Measurements from ENCODE around the gene GLRA2. TPM values are rescaled to one million over a fixed set of nuclear protein-coding genes. Genes with fewer than 3 reads are reported as not detected.
"Not testable (repeated sequence)": the region's sequence is repeated elsewhere in the genome, so short reads cannot be mapped to it uniquely, and the experiment has no call there.

The GLRA2 gene
- total RNA-seq, 3 donors from 2014 or later (not counting 1 experiment from before 2014, with no cell fraction given), result not detected

DNA sequence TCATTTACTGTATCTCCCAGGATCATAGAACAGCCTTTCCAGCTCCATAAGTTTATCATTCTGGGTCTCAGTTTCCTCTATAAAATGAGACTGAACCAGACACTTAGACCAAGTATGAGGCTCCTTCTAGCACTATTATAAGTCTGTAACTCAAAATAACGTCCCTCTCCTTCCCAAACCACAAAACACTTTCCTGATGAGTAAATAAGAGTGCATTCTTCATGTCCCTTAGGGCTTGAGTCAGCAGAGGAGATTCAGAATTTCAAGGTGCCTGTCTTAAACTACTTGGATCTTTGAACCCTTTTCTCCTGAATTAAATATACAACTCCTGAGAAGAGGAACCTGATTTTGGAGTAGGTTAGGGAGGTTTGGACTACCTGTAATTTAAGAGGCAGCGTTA lies 62.6 kb downstream of the GLRA2 start:
- no peaks in the 10 kb centered on the region for H3K4me1 ChIP-seq (ENCODE audit: control insufficient read depth, insufficient read depth, low read length)
- no peak overlapping the region for H3K27ac ChIP-seq (ENCODE audit: low read length)
- H3K27me3 ChIP-seq (ENCODE audit: control insufficient read depth, insufficient read depth, low read length), result no peaks in the 10 kb centered on the region
- Mint-ChIP-seq H3K27me3 (ENCODE audit: low read depth in 2 of 2) (no peaks in the 10 kb centered on the region), H3K4me3 (no peak overlapping the region), H3K36me3 (no peaks in the 10 kb centered on the region), H3K4me1 (no peaks in the 10 kb centered on the region), H3K27ac (no peak overlapping the region), H3K9me3 (peaks cover 0 to 6% of the 10 kb centered on the region in 2 donors)
- H3K4me3 ChIP-seq (ENCODE audit: low read length), result no peak overlapping the region
- TF ChIP-seq, protein P1, sequence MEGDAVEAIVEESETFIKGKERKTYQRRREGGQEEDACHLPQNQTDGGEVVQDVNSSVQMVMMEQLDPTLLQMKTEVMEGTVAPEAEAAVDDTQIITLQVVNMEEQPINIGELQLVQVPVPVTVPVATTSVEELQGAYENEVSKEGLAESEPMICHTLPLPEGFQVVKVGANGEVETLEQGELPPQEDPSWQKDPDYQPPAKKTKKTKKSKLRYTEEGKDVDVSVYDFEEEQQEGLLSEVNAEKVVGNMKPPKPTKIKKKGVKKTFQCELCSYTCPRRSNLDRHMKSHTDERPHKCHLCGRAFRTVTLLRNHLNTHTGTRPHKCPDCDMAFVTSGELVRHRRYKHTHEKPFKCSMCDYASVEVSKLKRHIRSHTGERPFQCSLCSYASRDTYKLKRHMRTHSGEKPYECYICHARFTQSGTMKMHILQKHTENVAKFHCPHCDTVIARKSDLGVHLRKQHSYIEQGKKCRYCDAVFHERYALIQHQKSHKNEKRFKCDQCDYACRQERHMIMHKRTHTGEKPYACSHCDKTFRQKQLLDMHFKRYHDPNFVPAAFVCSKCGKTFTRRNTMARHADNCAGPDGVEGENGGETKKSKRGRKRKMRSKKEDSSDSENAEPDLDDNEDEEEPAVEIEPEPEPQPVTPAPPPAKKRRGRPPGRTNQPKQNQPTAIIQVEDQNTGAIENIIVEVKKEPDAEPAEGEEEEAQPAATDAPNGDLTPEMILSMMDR (IDR thresholded peaks at IDR 0.05), result no peak
- H3K36me3 ChIP-seq (ENCODE audit: control insufficient read depth, insufficient read depth, low read length), result no peaks in the 10 kb centered on the region
- ATAC-seq (no peak), DNase-seq (no peak)
- WGBS (ENCODE audit: insufficient coverage), result 60% methylated on average over 1 of the region's 2 CpGs
- no peaks in the 10 kb centered on the region for H3K9me3 ChIP-seq (ENCODE audit: control insufficient read depth, insufficient read depth, low read length)
- intact Hi-C loops (cut with micrococcal nuclease), result no loop called here

DNA sequence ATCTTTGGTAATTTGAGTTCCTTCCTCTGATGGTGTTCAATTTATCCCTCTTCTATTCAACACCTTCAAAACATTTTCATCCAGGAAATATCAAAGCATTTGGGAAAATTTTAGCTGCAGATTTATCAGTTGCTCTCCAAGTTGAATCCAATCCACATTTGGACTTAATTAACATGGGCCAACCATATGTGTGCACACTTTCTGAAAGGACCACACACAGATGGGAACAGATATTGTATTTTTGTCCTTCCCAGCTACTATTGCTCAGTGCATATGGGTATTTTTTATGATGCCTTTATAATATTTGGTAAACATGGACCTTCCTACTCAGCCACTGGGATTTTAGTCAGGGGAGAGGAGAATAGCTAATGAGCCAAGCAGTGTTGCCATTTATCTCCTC lies 65.2 kb downstream of the GLRA2 start:
- DNase-seq (no peak), ATAC-seq (no peak)
- Histone ChIP-seq H3K4me1 (ENCODE audit: control insufficient read depth, insufficient read depth, low read length) (no peaks in the 10 kb centered on the region), H3K9me3 (ENCODE audit: control insufficient read depth, insufficient read depth, low read length) (no peaks in the 10 kb centered on the region), H3K27me3 (ENCODE audit: control insufficient read depth, insufficient read depth, low read length) (no peaks in the 10 kb centered on the region), H3K36me3 (ENCODE audit: control insufficient read depth, insufficient read depth, low read length) (no peaks in the 10 kb centered on the region), H3K4me3 (ENCODE audit: low read length) (no peak overlapping the region), H3K27ac (ENCODE audit: low read length) (no peak overlapping the region)
- Mint-ChIP-seq H3K27ac (no peak overlapping the region), H3K4me3 (no peak overlapping the region), H3K27me3 (ENCODE audit: low read depth in 2 of 2) (no peaks in the 10 kb centered on the region), H3K36me3 (no peaks in the 10 kb centered on the region), H3K4me1 (no peaks in the 10 kb centered on the region), H3K9me3 (peaks cover 0 to 4% of the 10 kb centered on the region in 2 donors)
- intact Hi-C loops (cut with micrococcal nuclease), result no loop called here
- TF ChIP-seq, protein P1 (IDR thresholded peaks at IDR 0.05), result no peak

DNA sequence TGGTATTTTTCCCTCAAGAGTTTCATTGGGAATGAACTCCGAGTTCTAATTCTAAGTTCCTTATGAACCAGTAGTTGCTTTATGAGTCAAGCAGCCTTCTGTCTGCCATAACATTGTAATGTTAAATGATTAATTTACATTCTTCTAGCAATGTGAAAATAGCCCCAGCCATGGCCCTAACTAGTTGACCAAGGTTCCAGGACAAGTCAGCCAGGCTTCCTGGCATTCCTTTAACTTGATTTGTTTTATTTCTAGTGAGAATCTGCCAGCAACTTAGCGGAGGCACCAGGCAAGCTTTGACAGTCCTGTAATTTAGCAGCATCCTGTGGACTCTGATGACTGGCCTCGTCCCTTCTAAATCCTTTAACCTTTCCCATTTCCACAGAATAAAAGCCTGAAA lies 69.0 kb downstream of the GLRA2 start:
- Histone ChIP-seq H3K4me1 (ENCODE audit: control insufficient read depth, insufficient read depth, low read length) (no peaks in the 10 kb centered on the region), H3K27ac (ENCODE audit: low read length) (no peak overlapping the region), H3K9me3 (ENCODE audit: control insufficient read depth, insufficient read depth, low read length) (no peaks in the 10 kb centered on the region), H3K36me3 (ENCODE audit: control insufficient read depth, insufficient read depth, low read length) (no peaks in the 10 kb centered on the region), H3K27me3 (ENCODE audit: control insufficient read depth, insufficient read depth, low read length) (no peaks in the 10 kb centered on the region), H3K4me3 (ENCODE audit: low read length) (no peak overlapping the region)
- DNase-seq (no peak), ATAC-seq (no peak)
- TF ChIP-seq, protein P1 (IDR thresholded peaks at IDR 0.05), result no peak
- Mint-ChIP-seq H3K9me3 (peaks cover 0 to 2% of the 10 kb centered on the region in 2 donors), H3K4me3 (no peak overlapping the region), H3K4me1 (no peaks in the 10 kb centered on the region), H3K36me3 (no peaks in the 10 kb centered on the region), H3K27me3 (ENCODE audit: low read depth in 2 of 2) (no peaks in the 10 kb centered on the region), H3K27ac (no peak overlapping the region)
- 35% methylated on average over 2 of the region's 3 CpGs for WGBS (ENCODE audit: insufficient coverage)
- intact Hi-C loops (cut with micrococcal nuclease), result no loop called here

DNA sequence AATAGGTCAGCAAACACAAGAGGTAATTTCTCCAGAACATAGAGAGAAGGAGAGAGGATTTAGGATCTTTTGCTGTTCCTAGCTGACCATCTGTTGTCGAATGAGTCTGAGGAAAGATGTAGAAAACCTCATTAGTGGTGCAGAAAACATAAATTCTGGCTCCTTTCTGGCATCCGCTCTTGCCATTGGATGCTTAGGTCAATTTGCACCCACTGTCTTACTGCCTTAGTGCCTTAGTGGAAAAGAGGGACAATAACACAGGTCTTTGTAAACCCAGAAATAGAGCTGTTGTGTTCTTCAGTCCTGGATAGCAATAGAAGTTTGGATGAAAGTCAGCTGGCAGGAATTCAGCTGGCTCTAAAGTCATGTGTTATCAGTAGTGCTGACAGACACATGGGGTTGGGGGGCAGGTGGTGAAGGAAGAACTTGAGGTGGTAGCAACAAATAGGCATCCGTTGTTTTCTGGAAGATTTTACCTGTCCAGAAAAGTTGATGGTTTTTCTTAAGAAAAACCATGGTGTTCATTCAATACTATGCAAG lies 78.2 kb downstream of the GLRA2 start:
- ATAC-seq (no peak), DNase-seq (no peak)
- no peaks in the 10 kb centered on the region for H3K4me1 Mint-ChIP-seq
- H3K36me3 Mint-ChIP-seq, result no peaks in the 10 kb centered on the region
- H3K9me3 Mint-ChIP-seq, result no peaks in the 10 kb centered on the region
- intact Hi-C loops (cut with micrococcal nuclease), result no loop called here
- TF ChIP-seq, protein P1 (IDR thresholded peaks at IDR 0.05), result no peak
- Histone ChIP-seq H3K36me3 (ENCODE audit: control insufficient read depth, insufficient read depth, low read length) (no peaks in the 10 kb centered on the region), H3K27ac (ENCODE audit: low read length) (no peak overlapping the region), H3K4me3 (ENCODE audit: low read length) (no peak overlapping the region), H3K4me1 (ENCODE audit: control insufficient read depth, insufficient read depth, low read length) (no peaks in the 10 kb centered on the region), H3K27me3 (ENCODE audit: control insufficient read depth, insufficient read depth, low read length) (no peaks in the 10 kb centered on the region), H3K9me3 (ENCODE audit: control insufficient read depth, insufficient read depth, low read length) (no peaks in the 10 kb centered on the region)
- no peak overlapping the region for H3K27ac Mint-ChIP-seq
- H3K27me3 Mint-ChIP-seq (ENCODE audit: low read depth in 2 of 2), result no peaks in the 10 kb centered on the region
- 80% methylated on average over 3 of the region's 3 CpGs for WGBS (ENCODE audit: insufficient coverage)
- H3K4me3 Mint-ChIP-seq, result no peak overlapping the region

DNA sequence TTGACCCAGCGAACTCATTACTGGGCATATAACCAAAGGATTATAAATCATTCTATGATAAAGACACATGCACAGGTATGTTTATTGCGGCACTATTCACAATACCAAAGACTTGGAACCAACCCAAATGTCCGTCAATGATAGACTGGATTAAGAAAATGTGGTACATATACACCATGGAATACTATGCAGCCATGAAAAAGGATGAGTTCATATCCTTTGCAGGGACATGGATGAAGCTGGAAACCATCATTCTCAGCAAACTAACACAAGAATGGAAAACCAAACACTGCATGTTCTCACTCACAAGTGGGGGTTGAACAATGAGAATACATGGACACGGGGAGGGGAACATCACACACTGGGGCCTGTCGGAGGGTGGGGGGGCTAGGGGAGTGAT lies 83.1 kb downstream of the GLRA2 start:
- H3K4me1 Mint-ChIP-seq; H3K27ac Mint-ChIP-seq; ATAC-seq; H3K27me3 ChIP-seq (ENCODE audit: control insufficient read depth, insufficient read depth, low read length); H3K36me3 ChIP-seq (ENCODE audit: control insufficient read depth, insufficient read depth, low read length); H3K4me1 ChIP-seq (ENCODE audit: control insufficient read depth, insufficient read depth, low read length); H3K4me3 Mint-ChIP-seq; H3K27ac ChIP-seq (ENCODE audit: low read length); H3K27me3 Mint-ChIP-seq (ENCODE audit: low read depth in 2 of 2); H3K9me3 ChIP-seq (ENCODE audit: control insufficient read depth, insufficient read depth, low read length); DNase-seq; intact Hi-C loops (cut with micrococcal nuclease); H3K36me3 Mint-ChIP-seq; H3K9me3 Mint-ChIP-seq; H3K4me3 ChIP-seq (ENCODE audit: low read length): not testable (repeated sequence)
- 92% methylated on average over 2 of the region's 5 CpGs for WGBS (ENCODE audit: insufficient coverage)
